Loucy (cell line): Measurements from ENCODE around the gene FANCC.

Experiments used
- H2AFZ ChIP-seq: fragments of 200-600 bp; sonication (generic); 2 replicates; pipeline ENCODE4 v1.6.0; 2016; ENCODE audit warnings: antibody characterized with exemption, mild to moderate bottlenecking, low read length, moderate library complexity
- H3F3A ChIP-seq: fragments of 200-600 bp; 2 replicates; pipeline ENCODE4 v1.6.0; 2016; ENCODE audit warnings: antibody characterized with exemption, low read depth, mild to moderate bottlenecking
- H3K27me3 ChIP-seq: fragments of 200-600 bp; sonication (generic); 2 replicates; pipeline ENCODE4 v1.6.1; 2014; ENCODE audit warnings: low read length, mild to moderate bottlenecking; ENCODE audit not compliant: insufficient read depth, poor library complexity, severe bottlenecking
- H3K36me3 ChIP-seq: fragments of 200-600 bp; sonication (generic); 2 replicates; pipeline ENCODE4 v1.6.1; 2016; ENCODE audit warnings: low read length; ENCODE audit not compliant: insufficient read depth
- H3K4me1 ChIP-seq: fragments of 200-600 bp; sonication (generic); 2 replicates; pipeline ENCODE4 v1.5.1; 2014; ENCODE audit warnings: low read length, mild to moderate bottlenecking; ENCODE audit not compliant: insufficient read depth, poor library complexity, severe bottlenecking
- H3K4me2 ChIP-seq: fragments of 200-600 bp; sonication (generic); 2 replicates; pipeline ENCODE4 v1.6.0; 2014; ENCODE audit warnings: antibody characterized with exemption, low read length, low read depth, mild to moderate bottlenecking; ENCODE audit not compliant: poor library complexity, severe bottlenecking
- H3K4me3 ChIP-seq: fragments of 200-600 bp; sonication (generic); 2 replicates; pipeline ENCODE4 v1.5.1; 2014; ENCODE audit warnings: low read length, mild to moderate bottlenecking, mixed read lengths; ENCODE audit not compliant: poor library complexity, severe bottlenecking
- H3K79me2 ChIP-seq: fragments of 200-600 bp; sonication (generic); 2 replicates; pipeline ENCODE4 v1.6.1; 2014; ENCODE audit warnings: low read length; ENCODE audit not compliant: insufficient read depth
- H3K9ac ChIP-seq: fragments of 200-600 bp; sonication (generic); 2 replicates; pipeline ENCODE4 v1.6.0; 2014; ENCODE audit warnings: mild to moderate bottlenecking, low read depth, low read length, moderate library complexity; ENCODE audit not compliant: poor library complexity, severe bottlenecking
- H3K9me2 ChIP-seq: fragments of 200-600 bp; sonication (generic); replicated peaks from 2 replicates; pipeline ENCODE4 v1.6.1; 2016; ENCODE audit warnings: low read depth, low read length, mixed read lengths
- H3K9me3 ChIP-seq: fragments of 200-600 bp; sonication (generic); 2 replicates; pipeline ENCODE4 v1.6.1; 2014; ENCODE audit warnings: mild to moderate bottlenecking, antibody characterized with exemption, low read length, low read depth; ENCODE audit not compliant: insufficient read depth
- H4K20me1 ChIP-seq: fragments of 200-600 bp; sonication (generic); 2 replicates; pipeline ENCODE4 v1.6.0; 2014; ENCODE audit warnings: antibody characterized with exemption, low read length, mild to moderate bottlenecking; ENCODE audit not compliant: insufficient read depth, poor library complexity, severe bottlenecking
- EZH2phosphoT487 ChIP-seq: fragments of 200-600 bp; IDR thresholded peaks from 2 replicates; pipeline ENCODE4 v1.6.1; 2018; ENCODE audit warnings: antibody characterized with exemption, mild to moderate bottlenecking, moderate library complexity, borderline replicate concordance
- TF ChIP-seq, protein P1 (sequence below): fragments of 200-600 bp; sonication (generic); conservative IDR thresholded peaks from 2 replicates; pipeline ENCODE4 v1.5.1; 2014; ENCODE audit warnings: mild to moderate bottlenecking, antibody characterized with exemption, low read length

FANCC gene

DNA sequence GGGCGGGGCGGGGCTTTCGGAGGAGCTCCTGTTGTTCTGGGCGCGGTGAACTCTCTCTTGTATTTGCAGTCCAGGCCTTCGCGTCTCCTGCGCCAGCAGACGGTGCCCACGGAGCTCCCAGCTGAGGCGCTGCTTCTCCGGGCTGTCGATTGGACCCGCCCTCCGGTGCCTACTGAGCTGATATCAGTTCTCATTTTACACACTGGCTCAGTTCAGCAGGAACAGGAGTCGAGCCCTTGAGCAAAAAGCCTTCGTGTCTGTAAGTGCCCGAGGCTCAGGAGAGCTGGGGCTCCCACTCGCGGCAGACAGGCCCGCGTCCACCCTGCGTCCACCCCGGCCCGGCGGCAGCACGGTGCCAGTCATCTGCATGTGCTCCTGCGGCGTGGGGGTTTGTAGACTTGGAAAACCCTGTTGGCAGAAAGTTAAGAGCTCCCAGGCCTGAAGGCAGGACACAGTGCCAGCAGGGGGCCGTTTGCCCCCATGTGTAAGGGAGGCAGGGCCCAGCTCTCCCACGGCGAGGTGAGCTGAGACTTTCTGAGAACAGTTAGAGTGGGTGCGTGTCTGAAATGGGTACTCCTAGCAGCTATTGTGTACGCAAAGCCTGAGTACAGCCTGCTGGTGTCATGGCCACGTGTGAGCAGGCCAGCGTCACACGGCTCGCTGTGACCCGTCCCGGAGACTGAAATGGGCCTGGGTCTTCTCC lies 231.5 kb downstream of the FANCC start:
- Histone ChIP-seq H3K79me2 (no peaks in the 10 kb centered on the region), H3K36me3 (peaks cover 23% of the 10 kb centered on the region; the same call in 1 of the 2 replicates), H3K4me1 (peaks cover 16% of the 10 kb centered on the region), H3K9me3 (no peaks in the 10 kb centered on the region), H3K9ac (no peak overlapping the region), H4K20me1 (no peaks in the 10 kb centered on the region), H2AFZ (no peak overlapping the region), H3F3A (no peaks in the 10 kb centered on the region), H3K27me3 (no peaks in the 10 kb centered on the region), H3K9me2 (no peaks in the 10 kb centered on the region), H3K4me2 (no peak overlapping the region), H3K4me3 (no peak overlapping the region)
- TF ChIP-seq, protein P1, sequence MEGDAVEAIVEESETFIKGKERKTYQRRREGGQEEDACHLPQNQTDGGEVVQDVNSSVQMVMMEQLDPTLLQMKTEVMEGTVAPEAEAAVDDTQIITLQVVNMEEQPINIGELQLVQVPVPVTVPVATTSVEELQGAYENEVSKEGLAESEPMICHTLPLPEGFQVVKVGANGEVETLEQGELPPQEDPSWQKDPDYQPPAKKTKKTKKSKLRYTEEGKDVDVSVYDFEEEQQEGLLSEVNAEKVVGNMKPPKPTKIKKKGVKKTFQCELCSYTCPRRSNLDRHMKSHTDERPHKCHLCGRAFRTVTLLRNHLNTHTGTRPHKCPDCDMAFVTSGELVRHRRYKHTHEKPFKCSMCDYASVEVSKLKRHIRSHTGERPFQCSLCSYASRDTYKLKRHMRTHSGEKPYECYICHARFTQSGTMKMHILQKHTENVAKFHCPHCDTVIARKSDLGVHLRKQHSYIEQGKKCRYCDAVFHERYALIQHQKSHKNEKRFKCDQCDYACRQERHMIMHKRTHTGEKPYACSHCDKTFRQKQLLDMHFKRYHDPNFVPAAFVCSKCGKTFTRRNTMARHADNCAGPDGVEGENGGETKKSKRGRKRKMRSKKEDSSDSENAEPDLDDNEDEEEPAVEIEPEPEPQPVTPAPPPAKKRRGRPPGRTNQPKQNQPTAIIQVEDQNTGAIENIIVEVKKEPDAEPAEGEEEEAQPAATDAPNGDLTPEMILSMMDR = no peak
- no peak for TF ChIP-seq EZH2phosphoT487

DNA sequence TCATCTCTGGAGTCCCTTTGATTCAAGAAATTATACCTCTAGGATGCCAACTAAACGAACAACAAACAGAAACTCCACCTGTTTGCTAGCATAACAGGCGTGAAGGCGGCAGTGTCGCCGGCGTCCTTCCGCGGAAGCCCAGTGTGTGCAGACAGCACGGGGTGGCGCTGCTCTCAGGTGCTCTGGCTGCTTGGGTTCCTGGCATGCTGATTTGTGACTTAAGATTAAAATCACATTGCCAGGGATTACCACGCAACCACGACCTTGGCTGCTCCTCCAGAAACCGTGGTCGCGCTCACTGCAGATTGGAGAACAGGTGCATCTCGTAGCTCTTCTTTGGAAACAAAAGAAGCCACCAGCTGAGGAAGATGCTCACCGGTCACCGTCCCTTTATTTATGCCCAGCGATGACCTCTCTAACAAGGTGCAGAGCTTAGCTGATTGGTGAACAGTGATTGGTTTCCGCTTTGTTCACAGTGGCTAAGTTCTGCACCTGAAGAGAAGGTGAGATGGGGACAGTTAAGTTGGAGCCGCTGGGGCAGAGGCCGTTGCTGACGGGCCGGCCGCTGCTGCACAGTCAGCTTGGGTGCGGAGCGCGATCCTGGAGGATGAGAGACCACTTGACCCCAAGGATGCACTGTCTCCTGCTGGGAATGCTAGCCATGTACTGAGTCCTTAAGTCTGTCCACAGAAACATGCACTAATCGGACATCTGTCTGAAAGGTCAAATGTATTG lies 232.3 kb downstream of the FANCC start:
- peaks cover 12% of the 10 kb centered on the region for H3K4me1 ChIP-seq
- H3K27me3 ChIP-seq = no peaks in the 10 kb centered on the region
- no peak overlapping the region for H2AFZ ChIP-seq
- no peaks in the 10 kb centered on the region for H3K9me2 ChIP-seq
- H3K9me3 ChIP-seq = no peaks in the 10 kb centered on the region
- TF ChIP-seq, protein P1 = no peak
- TF ChIP-seq EZH2phosphoT487 = no peak
- H3F3A ChIP-seq = no peaks in the 10 kb centered on the region
- peaks cover 26% of the 10 kb centered on the region; the same call in 1 of the 2 replicates for H3K36me3 ChIP-seq
- no peak overlapping the region for H3K4me3 ChIP-seq
- H3K9ac ChIP-seq = no peak overlapping the region
- no peaks in the 10 kb centered on the region for H3K79me2 ChIP-seq
- H3K4me2 ChIP-seq = no peak overlapping the region
- H4K20me1 ChIP-seq = no peaks in the 10 kb centered on the region

DNA sequence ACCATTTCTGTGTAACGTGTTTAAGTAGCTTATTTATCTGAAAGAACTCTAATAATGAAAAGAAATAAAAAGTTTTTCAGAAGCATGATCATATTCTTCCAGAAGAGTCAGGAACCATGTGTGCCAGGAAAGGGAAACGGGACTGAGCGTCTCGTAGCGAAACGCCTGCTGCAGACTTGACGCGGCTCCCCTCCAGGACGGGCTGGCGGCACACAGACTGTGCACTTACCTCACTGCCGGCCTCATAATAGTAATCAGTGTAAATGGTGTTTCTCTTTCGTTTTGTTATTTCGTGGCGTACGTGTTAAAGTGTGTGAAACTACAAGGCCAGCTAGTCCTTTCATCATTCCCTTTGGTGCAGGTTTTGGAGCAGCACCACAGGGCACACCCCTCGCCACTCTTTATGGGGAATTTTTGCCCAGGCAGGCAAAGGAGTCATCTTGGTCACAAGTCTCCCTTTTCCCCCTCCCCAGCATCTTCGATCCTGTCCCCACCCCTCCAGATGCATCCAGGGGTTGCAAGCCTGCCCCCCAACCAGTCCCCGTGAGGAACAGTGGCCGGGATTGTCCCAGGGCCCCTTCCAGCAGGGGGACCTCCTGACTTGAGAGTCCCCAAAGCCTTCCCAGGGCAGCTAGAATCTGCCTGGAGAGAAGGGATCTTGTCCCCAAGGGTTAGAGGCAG lies 233.1 kb downstream of the FANCC start:
- H3K9me2 ChIP-seq = no peaks in the 10 kb centered on the region
- H3K4me2 ChIP-seq = no peak overlapping the region
- H3K36me3 ChIP-seq = peaks cover 26% of the 10 kb centered on the region; the same call in 1 of the 2 replicates
- no peak overlapping the region for H2AFZ ChIP-seq
- H3K4me3 ChIP-seq = no peak overlapping the region
- no peaks in the 10 kb centered on the region for H3F3A ChIP-seq
- TF ChIP-seq EZH2phosphoT487 = no peak
- TF ChIP-seq, protein P1 = no peak
- H3K27me3 ChIP-seq = no peaks in the 10 kb centered on the region
- no peaks in the 10 kb centered on the region for H4K20me1 ChIP-seq
- H3K79me2 ChIP-seq = no peaks in the 10 kb centered on the region
- H3K9me3 ChIP-seq = no peaks in the 10 kb centered on the region
- peaks cover 4% of the 10 kb centered on the region for H3K4me1 ChIP-seq
- no peak overlapping the region for H3K9ac ChIP-seq
